GM21390 (cell line): Measurements from ENCODE around the gene SLC19A1.
"Not testable (repeated sequence)": the region's sequence is repeated elsewhere in the genome, so short reads cannot be mapped to it uniquely, and the experiment has no call there.

ENCODE experiments used
- ATAC-seq: cut with Tn5 transposase; IDR thresholded peaks from one replicate; pipeline ENCODE4 v1.9.1; 2021; ENCODE audit not compliant: unreplicated experiment

Gene SLC19A1

DNA sequence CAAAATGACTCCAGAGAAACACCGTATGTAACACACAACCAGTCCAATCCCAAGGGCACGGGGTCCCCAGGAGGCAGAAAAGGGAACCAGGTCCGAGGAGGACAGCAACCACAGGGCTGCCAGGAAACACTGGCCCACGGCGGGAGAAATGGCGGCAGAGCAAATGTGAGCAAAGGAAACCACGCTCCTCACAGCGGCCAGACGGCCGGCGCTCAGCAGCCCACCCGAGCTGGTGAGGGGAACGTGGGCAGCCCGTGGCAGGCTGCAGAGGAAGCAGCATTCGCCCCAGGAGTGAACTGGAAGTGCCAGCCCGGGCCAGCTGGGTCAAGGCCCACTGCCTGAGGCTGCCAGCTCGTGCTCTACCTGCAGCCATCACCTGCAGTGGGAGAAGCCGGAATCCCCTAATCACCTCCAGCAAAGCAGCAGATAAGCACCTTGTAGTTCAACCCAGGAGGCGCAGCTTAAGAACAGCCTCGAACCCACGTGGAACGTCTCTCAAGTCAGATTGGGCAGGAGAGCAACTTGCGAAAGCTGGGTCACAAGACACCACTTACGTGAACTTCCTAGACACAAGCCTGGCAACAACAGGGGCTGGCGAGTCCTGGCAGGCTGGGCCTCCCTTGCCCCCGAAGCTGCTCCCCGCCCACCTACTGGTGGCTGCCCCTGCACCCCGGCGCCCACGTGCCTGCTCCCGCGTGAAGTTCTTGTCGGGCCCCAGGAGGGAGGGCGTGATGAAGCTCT is 6.7 kb downstream of the SLC19A1 start:
- no peak for ATAC-seq

DNA sequence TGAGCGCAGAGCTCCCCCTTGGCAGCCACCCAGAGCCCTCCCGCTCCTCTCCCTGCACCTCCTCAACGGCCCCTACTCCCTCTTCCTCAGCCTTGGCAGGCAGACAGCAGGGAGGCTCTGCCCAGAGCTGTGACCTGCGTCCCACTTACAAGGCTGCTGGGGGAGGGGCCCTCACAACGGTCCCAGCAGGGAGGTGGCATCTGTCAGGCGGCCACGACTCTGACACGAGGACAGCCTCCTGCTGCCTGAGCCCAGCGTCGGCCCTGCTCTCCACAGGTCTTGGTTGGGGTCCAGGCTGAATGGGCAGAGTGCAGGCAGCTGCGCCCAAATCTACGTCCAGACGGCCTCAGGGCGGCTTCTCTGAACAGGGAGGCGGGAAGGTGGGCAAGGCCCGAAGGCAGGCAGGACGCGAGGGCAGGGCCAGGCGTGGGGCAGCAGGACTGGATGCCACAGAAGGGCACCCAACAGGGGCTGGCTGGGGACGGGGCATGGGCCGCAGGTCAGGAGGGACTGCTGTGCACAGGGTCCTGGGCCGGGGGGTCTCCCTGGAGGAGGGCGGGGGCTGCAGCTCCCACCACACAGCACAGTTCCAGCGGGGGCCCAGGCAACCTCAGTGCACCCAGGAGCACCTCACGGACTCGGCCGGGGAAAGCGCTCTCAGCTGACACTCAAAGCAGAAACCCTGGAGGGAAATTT is 7.5 kb downstream of the SLC19A1 start:
- ATAC-seq: no peak

DNA sequence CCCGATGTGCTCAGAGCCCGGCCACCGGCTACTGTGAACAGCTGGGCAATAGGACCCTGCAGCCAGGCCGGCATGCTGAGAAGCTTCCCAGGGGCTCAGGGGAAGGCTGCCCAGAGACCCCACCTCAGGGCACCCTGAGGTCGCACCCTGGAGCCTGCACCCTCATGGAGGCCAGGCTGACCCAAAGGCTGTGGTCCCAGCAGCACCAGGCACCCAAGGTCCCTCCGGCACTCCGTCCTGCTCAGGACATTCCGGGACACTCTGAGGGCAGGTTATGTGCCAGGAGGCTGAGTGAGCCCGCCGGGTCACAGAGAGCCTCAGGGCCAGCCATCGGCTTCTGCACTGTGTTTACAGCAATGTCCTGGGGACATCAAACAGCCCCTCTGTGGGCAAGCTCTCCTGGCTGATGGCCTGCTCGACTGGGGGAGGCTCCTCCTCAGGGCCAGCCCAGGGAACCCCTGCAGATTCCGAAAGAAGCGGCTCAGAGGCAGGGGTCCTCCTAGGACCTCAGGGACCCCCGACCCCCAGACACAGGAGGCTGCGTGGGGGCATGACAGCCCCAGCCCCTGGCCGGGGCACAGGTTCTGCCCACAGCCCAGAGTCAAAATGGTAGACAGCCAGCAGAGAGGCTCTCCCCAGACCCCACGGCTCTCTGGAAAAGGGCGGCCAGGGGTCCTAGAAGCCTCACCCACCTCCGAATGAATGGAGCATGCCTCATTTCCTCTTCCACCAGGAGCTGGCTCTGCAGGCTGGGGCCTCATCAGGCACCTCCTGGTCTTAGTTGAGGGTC is 8.2 kb downstream of the SLC19A1 start:
- ATAC-seq: no peak

DNA sequence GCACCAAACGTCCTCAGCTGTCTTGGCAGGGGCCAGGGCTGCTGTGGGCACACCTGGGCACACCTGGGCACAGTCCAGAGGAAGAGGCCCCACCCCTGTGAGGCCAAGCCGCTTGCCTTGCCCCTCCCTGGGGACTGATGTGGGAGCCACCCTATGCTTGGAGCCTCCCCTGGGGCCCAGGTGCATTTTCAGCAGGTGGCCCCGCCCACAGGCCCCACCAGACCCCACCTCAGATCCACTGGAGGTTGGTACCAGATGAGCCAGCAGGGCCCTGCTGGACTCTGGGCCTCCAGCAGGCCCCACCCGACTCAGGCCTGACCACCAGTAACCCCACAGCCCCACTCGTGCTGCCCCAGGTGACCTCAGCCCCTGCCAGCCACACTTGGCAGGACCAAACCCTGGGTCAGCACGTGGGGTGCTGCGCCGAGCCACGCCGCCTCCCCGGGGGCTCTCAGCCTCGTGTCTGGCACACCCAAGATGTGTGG is 8.8 kb downstream of the SLC19A1 start:
- no peak for ATAC-seq

DNA sequence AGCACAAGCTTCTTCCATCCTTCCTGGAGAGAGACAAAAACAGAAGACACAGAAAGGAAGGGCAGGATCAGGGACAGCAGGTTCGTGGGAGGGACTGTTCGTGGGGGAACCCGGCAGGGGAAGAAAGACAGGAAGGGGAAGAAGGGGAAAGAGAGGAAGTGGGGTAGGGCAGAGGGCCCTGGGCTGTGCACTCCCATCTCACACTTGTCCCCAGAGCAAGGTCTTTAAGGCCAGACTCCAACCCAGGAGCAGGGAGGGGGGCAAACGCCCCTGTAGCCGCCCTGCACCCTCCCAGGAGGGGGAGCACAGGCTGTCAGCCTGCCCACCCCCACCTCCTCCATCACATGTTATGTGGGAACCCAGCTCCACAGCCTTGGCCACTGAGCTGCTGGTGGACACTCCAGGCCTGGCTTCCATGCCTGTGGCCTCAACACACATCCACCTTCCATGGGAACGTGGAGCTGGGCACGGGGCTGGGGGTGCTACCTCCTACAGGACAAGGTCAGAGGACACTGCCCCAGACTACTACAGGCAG is 9.3 kb downstream of the SLC19A1 start:
- ATAC-seq: no peak

DNA sequence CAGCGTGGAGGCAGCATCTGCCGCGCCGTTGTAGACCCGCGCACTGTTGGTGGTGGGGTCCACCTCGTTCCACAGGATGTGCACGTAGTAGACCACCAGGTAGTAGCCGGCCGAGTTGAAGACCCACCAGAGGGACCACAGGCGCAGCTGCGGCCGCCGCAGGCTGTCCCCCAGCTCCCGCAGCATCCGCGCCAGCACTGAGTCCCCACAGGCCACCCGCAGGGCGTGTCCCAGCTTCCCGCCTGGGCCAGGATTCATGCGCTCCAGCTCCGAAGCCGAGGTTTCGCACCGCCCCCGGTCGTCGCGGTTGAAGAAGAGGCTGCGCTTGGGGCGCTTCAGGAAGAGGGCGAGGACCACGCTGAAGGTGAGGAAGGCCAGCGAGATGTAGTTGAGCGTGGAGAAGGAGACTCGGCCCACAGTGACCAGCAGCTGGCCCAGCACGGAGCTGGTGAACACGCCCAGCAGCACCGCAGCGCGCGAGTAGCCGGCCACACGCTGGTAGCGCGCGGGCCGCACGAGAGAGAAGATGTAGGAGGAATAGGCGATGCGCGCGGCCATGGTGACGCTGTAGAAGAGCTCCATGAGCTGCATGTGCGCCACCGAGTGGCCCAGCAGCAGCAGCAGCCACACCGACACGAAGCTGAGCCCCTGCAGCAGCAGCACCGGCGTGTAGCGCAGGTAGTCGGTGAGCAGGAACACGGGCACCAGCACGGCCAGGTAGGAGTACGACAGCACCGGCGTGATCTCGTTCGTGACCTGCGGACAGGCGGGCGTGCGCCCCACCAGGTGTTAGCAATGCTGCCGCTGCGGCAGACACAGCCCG is 10.6 kb downstream of the SLC19A1 start:
- no peak for ATAC-seq

DNA sequence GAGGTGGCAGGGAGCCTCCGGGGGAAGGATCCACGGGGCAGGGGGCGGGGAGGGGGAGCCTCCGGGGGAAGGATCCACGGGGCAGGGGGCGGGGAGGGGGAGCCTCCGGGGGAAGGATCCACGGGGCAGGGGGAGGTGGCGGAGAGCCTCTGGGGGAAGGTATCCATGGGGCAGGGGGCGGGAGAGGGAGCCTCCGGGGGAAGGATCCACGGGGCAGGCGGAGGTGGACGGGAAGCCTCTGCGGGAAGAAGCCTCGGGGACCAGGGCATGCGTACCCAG is 11.2 kb downstream of the SLC19A1 start:
- ATAC-seq: not testable (repeated sequence)

DNA sequence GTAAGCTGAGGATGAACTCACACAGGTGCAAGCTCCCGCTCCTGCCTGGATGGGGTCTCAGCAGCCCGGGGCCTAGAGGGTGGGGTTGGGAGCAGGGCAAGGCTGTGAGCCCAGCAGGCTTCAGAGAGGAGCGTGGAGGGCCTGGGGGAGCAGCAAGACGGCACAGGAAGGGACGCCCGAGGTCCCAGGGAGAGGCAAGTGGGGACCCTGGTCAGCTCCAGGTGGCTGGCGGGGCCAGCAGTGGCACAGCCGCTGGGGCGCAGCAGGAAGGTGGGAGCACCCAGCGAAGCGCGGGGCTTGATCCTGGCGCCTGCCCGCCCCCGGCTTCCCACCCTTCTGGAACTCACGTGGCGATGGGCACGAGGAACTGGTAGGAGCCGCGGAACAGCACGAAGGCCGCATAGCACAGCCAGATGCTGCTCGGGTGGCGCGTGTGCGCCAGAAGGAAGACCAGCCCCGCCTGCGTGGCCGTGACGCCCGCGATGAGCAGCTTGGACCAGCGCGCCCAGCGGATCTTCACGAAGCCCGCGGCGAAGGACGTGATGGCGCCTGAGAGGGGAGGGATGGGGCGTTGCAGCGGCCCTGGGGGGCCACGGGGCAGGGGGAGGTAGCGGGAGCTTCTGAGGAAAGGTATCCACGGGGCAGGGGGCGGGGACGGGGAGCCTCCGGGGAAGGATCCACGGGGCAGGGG is 11.7 kb downstream of the SLC19A1 start:
- no peak for ATAC-seq

DNA sequence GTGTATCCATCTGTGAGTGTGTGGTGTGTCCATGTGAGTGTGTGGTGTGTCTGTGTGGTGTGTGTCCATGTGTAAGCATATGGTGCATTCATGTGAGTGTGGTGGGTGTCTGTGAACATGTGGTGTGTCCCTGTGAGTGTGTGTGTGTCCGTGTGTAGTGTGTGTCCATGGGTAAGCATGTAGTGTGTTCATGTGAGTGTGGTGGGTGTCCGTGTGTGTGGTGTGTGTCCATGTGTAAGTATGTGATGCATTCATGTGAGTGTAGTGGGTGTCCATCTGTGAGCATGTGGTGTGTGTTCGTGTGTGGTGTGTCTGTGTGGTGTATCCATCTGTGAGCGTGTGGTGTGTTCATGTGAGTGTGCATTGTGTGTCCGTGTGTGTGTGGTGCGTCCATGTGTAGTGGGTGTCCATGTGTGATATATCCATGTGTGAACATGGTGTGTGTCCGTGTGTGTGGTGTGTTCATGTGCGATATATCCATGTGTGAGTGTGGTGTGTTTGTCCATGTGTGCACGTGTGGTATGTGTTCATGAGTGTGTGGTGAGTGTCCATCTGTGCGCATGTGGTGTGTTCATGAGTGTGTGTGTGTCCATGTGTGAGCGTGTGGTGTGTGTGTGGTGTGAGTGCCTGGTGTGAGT is 12.3 kb downstream of the SLC19A1 start:
- no peak for ATAC-seq

DNA sequence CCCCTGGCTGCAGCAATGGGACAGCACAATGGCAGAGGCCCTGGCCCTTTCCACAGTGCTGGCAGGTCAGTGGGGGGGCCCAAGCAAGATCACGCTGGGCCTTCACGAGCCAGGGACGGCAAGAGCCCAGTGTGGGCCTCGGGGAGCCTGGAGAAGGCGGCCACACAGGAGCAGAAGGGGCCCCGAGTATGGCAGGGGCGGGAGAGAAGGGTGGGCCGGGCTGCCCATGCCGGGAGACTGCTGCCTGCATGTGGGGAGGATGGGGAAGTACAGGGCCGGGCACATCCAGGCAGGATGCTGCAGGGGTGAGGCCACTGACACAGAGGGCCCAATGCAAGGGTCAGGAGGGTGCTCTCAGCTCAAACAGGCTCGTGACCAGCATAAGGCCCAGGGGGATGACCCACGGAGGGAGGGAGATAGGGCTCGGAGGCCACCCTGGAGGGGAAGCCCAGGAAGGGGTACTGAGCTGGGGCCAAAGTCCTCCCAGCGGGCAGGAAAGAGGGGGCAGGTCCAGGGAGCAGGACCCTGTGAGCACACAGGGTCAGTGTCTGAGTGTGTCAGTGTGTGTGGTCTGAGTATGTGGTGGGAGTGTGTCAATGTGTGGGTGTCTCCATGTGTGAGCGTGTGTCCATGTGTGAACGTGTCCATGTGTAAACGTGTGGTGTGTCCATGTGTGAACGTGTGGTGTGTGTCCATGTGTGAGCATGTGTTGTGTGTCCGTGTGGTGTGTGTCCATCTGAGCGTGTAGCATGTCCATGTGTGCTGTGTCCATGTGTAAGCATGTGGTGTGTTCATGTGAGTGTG is 13.1 kb downstream of the SLC19A1 start:
- no peak for ATAC-seq

DNA sequence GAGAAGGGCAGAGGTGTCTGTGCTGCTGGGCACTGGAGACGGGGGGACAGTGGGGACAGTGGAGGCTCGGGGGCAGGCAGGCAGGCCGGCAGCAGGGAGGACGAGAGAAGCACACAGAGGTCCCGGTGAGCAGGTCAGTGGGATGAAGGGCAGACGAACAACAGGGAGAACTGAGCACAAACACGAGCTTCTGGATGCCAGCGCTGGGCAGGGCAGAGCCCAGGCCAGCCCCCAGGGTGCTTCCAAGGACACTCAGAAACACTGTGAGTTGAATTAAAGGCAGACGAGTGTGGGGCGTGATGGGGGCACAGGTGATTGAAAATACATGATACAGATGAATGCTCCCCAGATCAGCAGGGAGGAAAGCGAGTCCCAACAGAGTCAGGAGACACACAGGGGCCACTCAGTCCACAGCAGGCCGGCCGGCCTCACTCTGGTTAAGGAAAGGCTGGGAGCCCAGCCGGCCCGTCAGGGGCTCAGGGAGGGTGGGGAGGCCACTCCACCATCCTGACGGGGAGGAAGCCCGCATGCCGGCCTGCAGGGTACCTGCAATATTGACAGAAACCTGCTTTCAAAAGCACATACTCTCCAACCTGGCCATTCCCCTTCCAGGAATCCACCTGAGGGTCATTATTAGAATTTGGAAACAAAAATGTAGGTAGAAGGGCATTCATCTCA is 14.1 kb downstream of the SLC19A1 start:
- no peak for ATAC-seq

DNA sequence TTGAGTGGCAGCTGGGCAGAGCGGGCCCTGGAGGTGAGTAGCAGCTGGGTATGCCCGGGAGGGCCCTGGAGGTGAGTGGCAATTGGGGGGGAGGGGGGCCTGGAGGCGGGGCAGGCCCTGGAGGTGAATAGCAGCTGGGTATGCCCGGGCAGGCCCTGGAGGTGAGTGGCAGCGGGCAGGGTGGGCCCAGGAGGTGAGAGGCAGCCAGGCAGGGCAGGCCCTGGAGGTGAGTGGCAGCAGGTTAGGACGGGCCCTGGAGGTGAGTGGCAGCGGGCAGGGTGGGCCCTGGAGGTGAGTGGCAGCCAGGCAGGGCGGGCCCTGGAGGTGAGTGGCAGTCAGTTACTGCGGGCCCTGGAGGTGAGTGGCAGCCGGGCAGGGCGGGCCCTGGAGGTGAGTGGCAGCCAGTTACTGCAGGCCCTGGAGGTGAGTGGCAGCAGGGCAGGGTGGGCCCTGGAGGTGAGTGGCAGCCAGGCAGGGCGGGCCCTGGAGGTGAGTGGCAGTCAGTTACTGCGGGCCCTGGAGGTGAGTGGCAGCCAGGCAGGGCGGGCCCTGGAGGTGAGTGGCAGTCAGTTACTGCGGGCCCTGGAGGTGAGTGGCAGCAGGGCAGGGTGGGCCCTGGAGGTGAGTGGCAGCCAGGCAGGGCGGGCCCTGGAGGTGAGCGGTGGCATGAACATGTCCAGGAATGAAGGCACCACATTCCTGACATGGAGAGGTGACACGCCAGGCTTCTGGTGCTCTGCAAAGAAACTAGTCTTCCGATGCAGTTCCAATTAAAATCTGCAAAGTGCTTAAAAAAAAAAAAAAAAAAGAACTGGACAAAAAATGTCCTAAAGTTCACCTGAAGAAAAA is 14.9 kb downstream of the SLC19A1 start:
- ATAC-seq: not testable (repeated sequence)

DNA sequence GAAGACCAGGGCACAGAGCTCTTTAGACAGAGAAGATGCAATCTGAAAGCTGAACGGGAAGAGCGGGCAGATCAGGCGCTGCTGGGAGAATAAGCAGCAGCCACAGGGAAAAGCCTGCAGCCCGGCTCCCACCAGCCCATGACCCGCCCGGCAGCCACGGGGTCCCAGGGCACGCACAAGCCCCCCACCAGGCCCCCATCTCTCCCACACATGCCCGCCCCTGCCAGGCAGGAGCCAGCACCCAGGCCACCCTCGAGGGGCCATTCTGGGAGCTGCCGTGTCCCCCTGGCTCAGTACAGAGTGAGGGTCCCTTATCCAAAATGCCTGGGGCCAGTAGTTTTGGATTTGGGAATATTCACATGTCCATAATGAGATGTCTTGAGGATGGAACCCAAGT is 16.3 kb downstream of the SLC19A1 start:
- no peak for ATAC-seq

DNA sequence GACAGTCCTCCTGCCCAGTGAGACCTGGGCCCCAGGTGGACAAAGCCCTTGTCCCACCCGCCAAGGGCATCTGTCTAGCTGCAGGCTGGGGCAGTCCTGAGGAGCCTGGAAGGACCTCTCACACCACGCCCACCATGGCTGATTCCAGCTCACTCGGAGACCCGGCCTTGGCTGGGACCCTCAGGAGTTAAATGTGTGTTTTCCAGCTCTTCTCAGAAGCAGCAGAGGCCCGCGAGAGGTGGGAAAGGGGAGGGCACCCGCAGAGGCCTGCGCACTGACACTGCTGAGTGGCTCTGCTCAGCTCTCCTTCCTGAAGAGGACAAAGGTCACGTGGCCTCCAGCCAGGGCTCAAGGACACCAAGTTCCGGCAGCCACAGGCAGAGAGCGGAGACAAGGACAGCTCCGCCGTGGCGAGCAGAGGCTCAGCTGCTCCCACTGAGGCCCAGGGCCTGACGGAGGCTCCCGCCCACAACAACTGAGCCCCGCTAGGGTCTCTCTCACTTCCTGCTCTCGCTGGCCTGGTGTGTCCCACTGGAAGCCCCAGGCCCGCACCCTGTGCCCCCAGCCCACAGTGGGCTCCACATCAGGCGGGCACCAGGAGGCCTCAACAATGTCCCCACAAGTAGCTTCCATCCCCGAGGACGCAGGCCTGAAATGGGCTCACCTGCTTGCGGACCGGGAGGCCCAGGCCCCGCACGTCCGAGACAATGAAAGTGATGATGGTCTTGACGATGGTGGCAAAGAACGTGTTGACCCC is 16.9 kb downstream of the SLC19A1 start:
- ATAC-seq: no peak

DNA sequence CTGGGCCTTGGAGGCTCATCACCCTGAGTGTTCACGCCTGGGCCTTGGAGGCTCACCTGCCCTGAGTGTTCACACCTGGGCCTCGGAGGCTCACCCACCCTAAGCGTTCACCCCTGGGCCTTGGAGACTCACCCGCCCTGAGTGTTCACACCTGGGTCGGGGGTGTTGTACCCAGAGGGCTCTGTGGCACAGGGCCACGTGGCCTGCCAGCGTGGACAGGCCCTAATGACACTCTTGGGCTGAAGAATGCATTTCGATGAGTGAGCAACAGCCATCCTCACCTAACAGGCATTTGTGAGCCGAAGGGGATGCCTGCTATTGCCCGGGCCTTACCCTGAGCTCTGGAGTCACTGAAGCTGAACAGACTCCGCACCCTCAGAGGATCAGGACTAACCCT is 17.5 kb downstream of the SLC19A1 start:
- ATAC-seq: no peak

DNA sequence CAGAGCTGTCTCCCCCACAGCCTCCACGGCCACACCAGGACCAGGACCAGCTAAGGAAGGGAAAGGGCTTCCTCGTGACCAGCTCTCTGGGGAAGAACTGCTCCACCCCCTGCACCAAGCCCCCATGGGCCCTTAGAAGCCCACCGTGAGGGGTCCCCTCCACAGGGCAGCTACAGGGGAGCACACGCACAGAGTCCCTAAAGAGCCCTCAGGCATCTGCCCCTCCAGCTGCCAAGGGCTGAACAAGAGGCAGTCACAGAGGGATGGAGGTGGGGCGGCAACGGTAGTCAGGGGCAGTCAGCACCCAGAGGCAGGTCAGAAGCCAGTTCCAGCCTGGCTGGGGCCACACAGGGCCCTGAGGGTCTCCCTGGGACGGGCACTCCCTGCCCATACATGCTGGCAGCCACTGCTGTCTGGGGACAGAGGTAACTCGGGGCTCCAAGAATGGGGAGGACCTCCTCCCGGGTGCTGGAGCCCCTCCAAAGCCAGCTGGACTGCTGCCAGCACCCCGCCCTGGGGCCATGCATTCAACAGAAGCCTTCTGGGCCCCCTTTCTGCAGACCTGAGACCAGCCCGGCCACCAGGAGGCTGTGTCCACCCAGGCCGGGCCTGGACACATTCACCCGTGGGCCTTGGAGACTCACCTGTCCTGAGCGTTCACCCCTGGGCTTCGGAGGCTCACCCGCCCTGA is 18.7 kb downstream of the SLC19A1 start:
- ATAC-seq: no peak
